Spleen (tissue), 11 donors: ENCODE data around the gene TMEM179. TPM values are rescaled to one million over a fixed set of nuclear protein-coding genes. Genes with fewer than 3 reads are reported as not detected.
A peak's percentile ranks its signal among the peaks of the same experiment; 100 is the strongest.

Source experiments
- DNase-seq: peaks from one replicate; pipeline ENCODE4 v3.0.0-alpha.2; 2020
- H3K27ac ChIP-seq, 8 donors: fragments of 200-600 bp; sonication (generic) in 7 of 8; 1 replicate in 4 of 8; 2 replicates in 4 of 8; pipeline versions ENCODE4 v1.5.0 to v1.8.0; 2016 to 2021; ENCODE audit warnings: inconsistent platforms in 4 of 8, mild to moderate bottlenecking in 4 of 8, moderate library complexity in 1 of 8
- H3K27me3 ChIP-seq, 7 donors: fragments of 200-600 bp; sonication (generic) in 6 of 7; replicated peaks in 1 of 7; 1 replicate in 4 of 7; 2 replicates in 3 of 7; pipeline versions ENCODE4 v1.5.0 to v1.8.0; 2016 to 2021; ENCODE audit warnings: inconsistent platforms in 3 of 7, mild to moderate bottlenecking in 1 of 7
- H3K36me3 ChIP-seq, 6 donors: fragments of 200-600 bp; sonication (generic) in 5 of 6; 1 replicate in 4 of 6; 2 replicates in 2 of 6; pipeline versions ENCODE4 v1.5.0 to v1.8.0; 2016 to 2021; ENCODE audit warnings: inconsistent platforms in 2 of 6
- H3K4me1 ChIP-seq, 6 donors: fragments of 200-600 bp; sonication (generic) in 5 of 6; 1 replicate in 3 of 6; 2 replicates in 3 of 6; pipeline versions ENCODE4 v1.5.0 to v1.8.0; 2016 to 2021; ENCODE audit warnings: inconsistent platforms in 3 of 6
- H3K4me3 ChIP-seq, 8 donors: fragments of 200-600 bp; sonication (generic) in 7 of 8; 1 replicate in 4 of 8; 2 replicates in 4 of 8; pipeline versions ENCODE4 v1.5.0 to v1.8.0; 2016 to 2021; ENCODE audit warnings: inconsistent platforms in 4 of 8, mild to moderate bottlenecking in 4 of 8, moderate library complexity in 2 of 8
- H3K9me3 ChIP-seq, 8 donors: fragments of 200-600 bp; sonication (generic) in 7 of 8; 1 replicate in 4 of 8; 2 replicates in 4 of 8; pipeline versions ENCODE4 v1.5.0 to v1.8.0; 2016 to 2021; ENCODE audit warnings: inconsistent platforms in 4 of 8
- CTCF ChIP-seq, 11 experiments: fragments of 200-600 bp in 7 of 11; fragments of 450-650 bp in 4 of 11; sonication (generic) in 4 of 11; IDR thresholded peaks in 8 of 11; conservative IDR thresholded peaks in 3 of 11; 1 replicate in 7 of 11; 2 replicates in 4 of 11; pipeline versions ENCODE4 v1.4.0 to v1.8.0; 2016 to 2021; ENCODE audit warnings: antibody characterized with exemption in 11 of 11, inconsistent platforms in 4 of 11, mild to moderate bottlenecking in 1 of 11
- POLR2A ChIP-seq, 3 donors: fragments of 450-650 bp; IDR thresholded peaks; one replicate each; pipeline ENCODE4 v1.5.1; 2017; ENCODE audit warnings: antibody characterized with exemption in 3 of 3, mild to moderate bottlenecking in 1 of 3
- POLR2AphosphoS5 ChIP-seq, 3 donors: sonication (generic); formaldehyde crosslinking; IDR thresholded peaks; one replicate each; pipeline ENCODE4 v1.5.1; 2017; ENCODE audit warnings: antibody characterized with exemption in 3 of 3
- WGBS, 5 donors: extraction: QIAGEN DNeasy Blood & Tissue Kit in 3 of 5; methylation state at CpG; one replicate each; pipeline versions ENCODE4 v1.1.5 to v1.1.7; 2013 to 2018; 5-methylcytosine and 5-hydroxymethylcytosine counted together
- intact Hi-C: fragments of 100-400 bp; cut with DNase I; formaldehyde crosslinking; loops from one replicate; pipeline ENCODE4 v1.15.0; 2023; ENCODE audit warnings: low total_unique reads
- polyA plus RNA-seq, 3 donors: library from polyadenylated mRNA; stranded (reverse); fragments of 200-250 nt; gene quantifications; one replicate each; pipeline ENCODE4 v1.2.1, GENCODE V29; 2013
- total RNA-seq, 7 donors: library from RNA; depleted of rRNA in 3 of 7; stranded (reverse); fragments of >200 nt in 3 of 7; fragmentation: NEBNext Ultra II Directional in 4 of 7; extraction: Animal tissue kit (Norgen Biotek cat#: 25700) in 4 of 7; gene quantifications; one replicate each; pipeline versions ENCODE4 v1.1.0 to v1.2.1, GENCODE V29; 2016 to 2021
- donor health status: healthy with polysubstance abuse.
- donor health status: DM: no; HTN: no; CAD: no; lungs with moderate emphysema.
- donor health status: DM: no; HTN: no; CAD: no.
- donor health status: Bipolar disorder and iron deficiency.
- donor health status: healthy.
- donor health status: DM: no; HTN: no; CAD: no.
- donor health status: DM: yes; HTN: yes; CAD: no.

TMEM179 gene
- total and polyA plus RNA-seq, 10 donors = 0.08 TPM; not detected in 9

- no peak overlapping the region for H3K4me3 ChIP-seq
- no peak for DNase-seq
- TF ChIP-seq CTCF (IDR thresholded peaks at IDR 0.05 in 8 of 11, conservative IDR thresholded peaks at IDR 0.05 in 3 of 11) = no peak
- no peak for TF ChIP-seq POLR2AphosphoS5 (IDR thresholded peaks at IDR 0.05)
- TF ChIP-seq POLR2A (IDR thresholded peaks at IDR 0.05) = no peak
- H3K4me1 ChIP-seq = no peaks in the 10 kb centered on the region
- intact Hi-C loops = no loop called here
- no peaks in the 10 kb centered on the region for H3K9me3 ChIP-seq
- peaks cover 0 to 32% (median 0%) of the 10 kb centered on the region in 7 donors for H3K27me3 ChIP-seq
- H3K36me3 ChIP-seq = no peaks in the 10 kb centered on the region
- 90 to 100% (median 100%) methylated on average over 1 of the region's 1 CpG for WGBS, 5 donors
- H3K27ac ChIP-seq = no peak overlapping the region
Observed at GRCh38 chr14:104557766-104558165, 46.8 kb downstream of the TMEM179 start.

- H3K27me3 ChIP-seq = peaks cover 0 to 35% (median 0%) of the 10 kb centered on the region in 7 donors
- DNase-seq = no peak
- WGBS, 5 donors = 85 to 92% (median 87%) methylated on average over 2 to 5 of the region's 5 CpGs
- H3K27ac ChIP-seq = no peak overlapping the region
- H3K4me1 ChIP-seq = no peaks in the 10 kb centered on the region
- no peak for TF ChIP-seq POLR2A (IDR thresholded peaks at IDR 0.05)
- TF ChIP-seq POLR2AphosphoS5 (IDR thresholded peaks at IDR 0.05) = no peak
- TF ChIP-seq CTCF (IDR thresholded peaks at IDR 0.05 in 8 of 11, conservative IDR thresholded peaks at IDR 0.05 in 3 of 11) = no peak
- H3K9me3 ChIP-seq = no peaks in the 10 kb centered on the region
- H3K4me3 ChIP-seq = no peak overlapping the region
- intact Hi-C loops = no loop called here
- H3K36me3 ChIP-seq = no peaks in the 10 kb centered on the region
Observed at GRCh38 chr14:104557086-104557485, 47.5 kb downstream of the TMEM179 start.

- Histone ChIP-seq H3K27me3 (peaks cover 0 to 35% (median 0%) of the 10 kb centered on the region in 7 donors), H3K4me1 (no peaks in the 10 kb centered on the region), H3K9me3 (no peaks in the 10 kb centered on the region), H3K4me3 (no peak overlapping the region), H3K27ac (no peak overlapping the region), H3K36me3 (no peaks in the 10 kb centered on the region)
- 66 to 81% (median 76%) methylated on average over 7 to 13 of the region's 13 CpGs for WGBS, 5 donors
- no peak for TF ChIP-seq POLR2AphosphoS5 (IDR thresholded peaks at IDR 0.05)
- no peak for TF ChIP-seq POLR2A (IDR thresholded peaks at IDR 0.05)
- no peak for TF ChIP-seq CTCF (IDR thresholded peaks at IDR 0.05 in 8 of 11, conservative IDR thresholded peaks at IDR 0.05 in 3 of 11)
- intact Hi-C loops = no loop called here
- DNase-seq = peak; percentile 71
Observed at GRCh38 chr14:104556256-104557021, 48.1 kb downstream of the TMEM179 start.

GRCh38 chr14:104555430-104556255 lies 48.9 kb downstream of the TMEM179 start:
- Histone ChIP-seq H3K4me1 (no peaks in the 10 kb centered on the region), H3K27me3 (peaks cover 0 to 35% (median 0%) of the 10 kb centered on the region in 7 donors), H3K27ac (no peak overlapping the region), H3K4me3 (no peak overlapping the region), H3K9me3 (no peaks in the 10 kb centered on the region), H3K36me3 (no peaks in the 10 kb centered on the region)
- intact Hi-C loops = no loop called here
- no peak for TF ChIP-seq POLR2AphosphoS5 (IDR thresholded peaks at IDR 0.05)
- TF ChIP-seq POLR2A (IDR thresholded peaks at IDR 0.05) = no peak
- no peak for TF ChIP-seq CTCF (IDR thresholded peaks at IDR 0.05 in 8 of 11, conservative IDR thresholded peaks at IDR 0.05 in 3 of 11)
- DNase-seq = no peak
- WGBS, 5 donors = 86 to 95% (median 89%) methylated on average over 11 of the region's 11 CpGs
